HL-60/S4 treated with retinoic acid at 250 ng/mL for 4 days and 3 days (cell line): Measurements from ENCODE around the gene IQSEC3.

Experiments
- in situ Hi-C: fragments of 300-500 bp; cut with MboI; formaldehyde crosslinking; loops from 2 replicates; pipeline ENCODE4 v1.7.0; 2022; ENCODE audit warnings: low sequenced_read_pairs

Gene IQSEC3

DNA sequence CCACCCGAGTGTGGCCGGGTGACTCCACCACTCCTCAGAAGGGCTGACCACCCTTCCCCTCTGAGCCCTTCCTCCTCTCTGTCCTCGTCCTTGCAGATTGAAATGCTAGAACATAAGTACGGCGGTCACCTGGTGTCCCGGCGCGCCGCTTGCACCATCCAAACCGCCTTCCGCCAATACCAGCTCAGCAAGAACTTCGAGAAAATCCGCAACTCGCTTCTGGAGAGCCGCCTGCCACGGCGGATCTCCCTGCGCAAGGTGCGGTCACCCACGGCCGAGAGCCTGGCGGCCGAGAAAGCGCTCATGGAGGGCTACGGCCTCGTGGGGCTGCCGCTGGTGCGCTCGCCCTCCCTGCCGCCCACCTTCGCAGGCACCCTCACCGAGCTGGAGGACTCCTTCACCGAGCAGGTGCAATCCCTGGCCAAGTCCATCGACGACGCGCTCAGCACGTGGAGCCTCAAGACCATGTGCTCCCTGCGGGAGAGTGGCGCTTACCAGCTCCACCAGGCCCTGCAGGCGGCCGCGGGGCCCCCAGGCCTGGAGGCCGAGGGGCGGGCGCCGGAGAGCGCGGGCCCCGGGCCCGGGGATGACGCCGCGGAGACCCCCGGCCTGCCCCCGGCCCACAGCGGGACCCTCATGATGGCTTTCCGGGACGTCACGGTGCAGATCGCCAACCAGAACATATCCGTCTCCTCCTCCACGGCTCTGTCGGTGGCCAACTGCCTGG, 71.8 kb downstream of the IQSEC3 start:
- in situ Hi-C loops, result no loop called here

DNA sequence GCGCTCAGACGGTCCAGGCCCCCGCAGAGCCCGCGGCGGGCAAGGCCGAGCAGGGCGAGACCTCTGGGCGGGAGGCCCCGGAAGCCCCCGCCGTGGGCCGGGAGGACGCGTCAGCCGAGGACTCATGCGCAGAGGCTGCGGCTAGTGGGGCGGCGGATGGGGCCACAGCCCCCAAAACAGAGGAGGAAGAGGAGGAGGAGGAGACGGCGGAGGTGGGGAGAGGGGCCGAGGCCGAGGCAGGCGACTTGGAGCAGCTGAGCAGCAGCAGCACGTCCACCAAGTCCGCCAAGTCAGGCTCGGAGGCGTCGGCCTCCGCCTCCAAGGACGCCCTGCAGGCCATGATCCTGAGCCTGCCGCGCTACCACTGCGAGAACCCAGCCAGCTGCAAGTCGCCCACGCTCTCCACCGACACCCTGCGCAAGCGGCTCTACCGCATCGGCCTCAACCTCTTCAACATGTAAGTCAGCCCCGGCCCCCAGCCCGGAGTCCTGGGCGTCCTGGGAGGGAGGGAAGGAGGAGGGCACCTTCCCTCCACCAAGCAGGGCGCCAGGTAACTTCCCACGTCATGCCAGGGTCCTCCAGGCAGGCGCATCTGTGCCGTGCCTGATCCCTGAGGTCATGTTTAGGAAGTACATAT, 72.4 kb downstream of the IQSEC3 start:
- in situ Hi-C loops, result no loop called here

DNA sequence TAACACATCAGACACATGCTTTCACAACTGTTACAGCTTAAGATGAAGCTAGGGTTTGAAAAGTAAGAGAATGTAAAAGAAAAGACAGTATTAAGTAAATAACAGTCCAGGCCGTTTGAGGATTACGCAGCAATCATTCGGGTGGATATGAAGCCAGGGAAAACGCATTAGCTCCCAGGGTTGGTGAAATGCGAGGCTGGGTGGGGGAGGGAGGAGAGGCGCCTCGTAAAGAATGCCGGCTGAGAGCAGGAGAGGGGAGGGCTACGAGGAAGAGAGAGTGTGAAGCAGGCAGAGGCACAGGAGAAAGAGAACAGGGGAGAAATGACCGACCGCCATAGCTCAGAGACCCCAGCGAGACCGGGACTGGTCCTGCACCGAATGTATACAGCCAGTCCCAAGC, 73.0 kb downstream of the IQSEC3 start:
- in situ Hi-C loops, result no loop called here

DNA sequence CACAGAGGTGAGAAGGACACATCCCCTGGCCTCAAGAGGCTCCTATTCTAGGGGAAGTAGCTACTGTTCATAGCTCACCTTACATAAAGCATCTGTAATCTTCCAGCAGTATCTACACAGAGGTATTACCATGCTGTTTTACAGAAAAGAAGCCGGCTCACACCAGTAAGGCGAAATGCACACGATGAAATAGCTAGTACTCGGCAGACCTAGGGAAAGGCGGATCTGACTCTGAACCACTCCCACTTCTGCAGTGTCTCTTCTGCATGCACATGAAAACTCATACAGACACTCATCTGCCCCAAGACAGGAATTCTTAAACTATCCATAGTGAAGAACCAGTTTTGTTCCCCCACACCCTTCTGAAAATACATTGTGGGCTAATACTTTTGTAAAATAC, 73.6 kb downstream of the IQSEC3 start:
- in situ Hi-C loops, result no loop called here

DNA sequence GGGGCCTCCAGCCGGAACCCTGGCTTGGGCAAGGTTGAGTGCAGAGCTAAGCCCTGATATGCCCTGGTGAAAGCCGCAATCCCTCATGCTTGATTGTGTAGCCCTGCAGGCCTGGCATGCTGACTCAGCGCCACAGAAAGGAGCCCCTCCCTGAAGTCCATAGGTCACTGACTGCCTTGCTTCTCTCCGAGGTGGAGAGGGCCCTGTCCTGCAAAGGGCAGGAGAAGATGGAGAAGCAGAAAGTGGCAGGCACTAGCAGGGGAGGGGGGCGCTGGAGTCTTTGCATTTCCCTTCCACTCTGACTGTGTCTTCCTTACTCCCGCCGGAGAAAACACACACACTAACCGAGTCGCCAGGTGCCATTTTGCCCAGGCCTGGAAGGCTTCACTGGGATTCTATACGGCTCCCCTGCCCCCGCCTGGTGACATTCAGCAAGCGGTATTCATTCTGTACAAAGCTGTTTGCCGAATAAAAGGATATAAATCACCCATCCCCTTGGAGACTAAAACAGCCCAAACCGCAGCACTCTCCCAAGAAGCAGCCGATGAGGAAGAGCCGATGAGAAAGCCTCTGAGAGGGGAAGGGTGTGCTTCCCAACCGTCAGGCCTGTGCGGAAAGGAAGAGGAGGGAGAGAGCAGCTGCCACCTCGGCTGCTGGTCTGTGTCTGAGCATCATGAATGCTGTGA, 77.5 kb downstream of the IQSEC3 start:
- in situ Hi-C loops, result no loop called here

DNA sequence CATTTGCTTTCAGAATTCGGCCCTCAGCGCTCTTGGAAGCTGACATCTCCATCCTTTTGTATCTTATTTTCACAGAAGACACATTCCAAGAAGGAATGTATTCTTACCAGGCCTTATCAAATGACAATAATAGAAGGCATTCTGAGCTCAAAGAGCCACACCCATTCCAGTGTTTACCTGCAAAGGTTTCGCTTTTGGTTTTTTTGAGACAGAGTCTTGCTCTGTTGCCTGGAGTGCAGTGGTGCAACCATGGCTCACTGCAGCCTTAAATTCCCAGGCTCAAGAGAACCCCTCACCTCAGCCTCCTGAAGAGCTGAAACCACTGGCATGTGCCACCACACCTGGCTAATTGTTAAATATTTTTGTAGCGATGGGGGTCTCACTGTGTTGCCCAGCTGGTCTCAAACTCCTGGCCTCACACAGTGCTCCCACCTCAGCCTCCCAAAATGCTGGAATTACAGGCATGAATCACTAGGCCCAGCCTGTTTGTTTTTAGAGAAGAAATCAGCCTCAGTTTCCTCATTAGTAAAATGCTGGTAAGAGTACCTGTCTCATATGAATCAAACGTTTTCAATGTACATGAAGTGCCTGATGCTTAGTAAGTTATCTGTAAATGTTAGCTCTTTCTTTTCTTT, 78.2 kb downstream of the IQSEC3 start:
- in situ Hi-C loops, result no loop called here

DNA sequence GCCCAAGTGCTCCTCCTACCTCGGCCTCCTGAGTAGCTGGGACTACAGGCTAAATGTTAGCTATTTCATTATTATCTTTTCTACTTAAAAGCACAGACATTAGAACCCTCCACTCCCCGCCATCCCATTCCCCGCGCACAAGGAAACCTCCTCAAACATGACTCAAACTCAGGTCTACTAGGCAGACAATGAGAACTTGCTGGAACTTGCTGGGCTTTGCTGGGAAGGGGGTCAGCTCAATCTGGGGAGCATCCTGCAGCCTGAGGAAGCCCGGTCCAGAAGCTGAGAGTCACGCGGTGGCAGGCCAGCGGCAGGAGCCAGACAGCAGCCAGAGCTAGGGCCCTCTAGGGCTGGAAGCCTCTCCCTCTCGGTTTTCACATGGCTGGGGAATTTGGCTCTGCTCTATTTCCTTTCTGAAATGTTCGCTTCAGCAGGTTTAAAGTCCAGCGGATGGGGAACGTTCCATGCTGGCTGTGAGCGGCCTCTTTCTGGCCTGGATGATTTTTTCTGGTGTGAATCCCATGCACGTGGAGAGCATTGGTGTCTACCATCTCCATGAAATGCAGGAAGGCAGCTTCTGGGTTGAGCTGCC, 78.9 kb downstream of the IQSEC3 start:
- in situ Hi-C loops, result no loop called here

DNA sequence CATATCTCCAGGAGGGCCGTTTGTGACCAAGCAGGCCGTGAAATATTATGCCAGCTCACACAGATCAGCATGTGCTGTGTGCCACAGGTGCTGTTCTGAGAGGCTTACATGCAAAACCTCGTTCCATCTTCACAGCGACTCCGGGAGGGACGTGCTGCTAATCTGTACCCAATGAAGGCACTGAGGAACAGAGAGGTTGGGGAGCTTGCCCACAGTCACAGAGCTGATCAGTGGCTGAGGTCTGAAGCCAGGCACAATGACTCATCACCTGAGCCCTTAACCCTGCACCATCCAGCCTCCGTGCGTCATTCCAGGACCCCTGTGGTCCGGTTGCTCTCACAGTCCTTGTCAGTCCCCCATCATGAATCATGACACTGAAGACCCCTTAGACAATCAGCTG, 80.7 kb downstream of the IQSEC3 start:
- in situ Hi-C loops, result no loop called here

DNA sequence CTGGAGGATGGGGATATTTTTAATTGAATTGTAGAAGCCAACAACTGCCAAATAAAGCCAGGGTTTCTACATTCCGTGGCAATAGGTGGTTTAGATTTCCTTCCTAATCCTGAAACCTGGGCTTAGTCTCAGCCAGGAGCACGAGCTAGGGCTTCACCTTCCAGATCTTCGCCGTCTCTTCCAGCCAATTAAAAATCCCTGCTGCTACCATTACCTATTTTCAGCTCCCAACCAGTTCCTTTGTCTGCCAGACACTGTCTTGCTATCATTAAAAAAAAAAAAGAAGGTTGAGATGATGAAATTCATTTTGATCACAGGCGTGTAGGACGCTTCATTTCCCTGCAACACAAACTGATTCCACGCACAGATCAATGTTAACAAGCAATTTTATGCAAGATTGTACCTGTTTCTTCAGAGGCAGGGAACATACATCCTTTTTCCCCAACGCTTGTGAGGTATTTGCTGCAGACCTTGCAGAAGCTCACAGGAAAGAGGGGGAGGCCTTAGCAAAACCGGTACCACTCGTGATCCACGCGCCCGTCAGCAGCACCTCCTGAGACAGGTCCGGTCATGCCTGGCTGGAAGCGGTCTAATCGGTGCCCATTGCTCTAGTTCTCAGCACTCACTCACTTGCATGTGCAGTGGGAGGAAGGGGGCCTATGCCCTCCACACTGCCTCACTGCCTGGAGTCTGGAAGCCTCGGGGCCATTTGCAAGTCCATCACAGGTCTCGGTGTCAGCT, 82.3 kb downstream of the IQSEC3 start:
- in situ Hi-C loops, result no loop called here

DNA sequence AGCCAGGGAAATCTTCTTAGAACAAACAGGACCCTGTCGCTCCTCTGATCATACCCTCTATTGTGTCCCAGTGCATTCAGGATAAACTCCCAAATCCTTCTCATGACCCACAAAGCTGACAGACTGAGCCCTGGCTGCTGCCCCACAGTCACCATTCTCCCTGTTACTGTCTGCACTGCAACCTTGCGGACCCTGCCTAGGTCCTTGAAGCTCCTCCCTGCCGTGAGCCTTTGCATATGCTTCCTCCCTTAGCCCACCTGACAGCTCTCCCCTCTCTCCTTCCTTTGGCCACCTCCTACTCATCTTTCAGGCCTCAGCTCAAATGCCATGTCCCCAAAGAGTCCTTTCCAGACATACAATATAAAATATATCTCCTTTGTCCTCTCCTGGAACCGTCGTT, 85.0 kb downstream of the IQSEC3 start:
- in situ Hi-C loops, result no loop called here

DNA sequence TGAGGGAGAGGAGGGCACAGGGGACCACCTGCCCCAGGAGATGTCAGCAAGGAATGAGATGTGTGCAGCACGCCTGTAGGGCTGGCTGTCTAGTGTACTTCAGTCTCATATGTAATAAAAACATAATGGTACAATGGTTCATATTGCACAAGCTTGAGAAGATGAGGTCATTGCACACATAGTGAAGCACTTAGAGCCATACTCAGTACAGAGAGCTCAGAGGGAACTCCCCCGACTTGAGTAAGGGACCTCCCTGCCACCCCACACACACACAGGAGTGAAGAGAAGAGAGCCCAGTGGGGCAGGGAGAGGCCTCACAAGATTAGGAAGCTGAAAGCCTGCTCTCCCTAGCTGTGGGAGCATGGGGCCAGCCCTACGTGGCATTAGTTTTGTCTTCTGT, 85.9 kb downstream of the IQSEC3 start:
- in situ Hi-C loops, result no loop called here

DNA sequence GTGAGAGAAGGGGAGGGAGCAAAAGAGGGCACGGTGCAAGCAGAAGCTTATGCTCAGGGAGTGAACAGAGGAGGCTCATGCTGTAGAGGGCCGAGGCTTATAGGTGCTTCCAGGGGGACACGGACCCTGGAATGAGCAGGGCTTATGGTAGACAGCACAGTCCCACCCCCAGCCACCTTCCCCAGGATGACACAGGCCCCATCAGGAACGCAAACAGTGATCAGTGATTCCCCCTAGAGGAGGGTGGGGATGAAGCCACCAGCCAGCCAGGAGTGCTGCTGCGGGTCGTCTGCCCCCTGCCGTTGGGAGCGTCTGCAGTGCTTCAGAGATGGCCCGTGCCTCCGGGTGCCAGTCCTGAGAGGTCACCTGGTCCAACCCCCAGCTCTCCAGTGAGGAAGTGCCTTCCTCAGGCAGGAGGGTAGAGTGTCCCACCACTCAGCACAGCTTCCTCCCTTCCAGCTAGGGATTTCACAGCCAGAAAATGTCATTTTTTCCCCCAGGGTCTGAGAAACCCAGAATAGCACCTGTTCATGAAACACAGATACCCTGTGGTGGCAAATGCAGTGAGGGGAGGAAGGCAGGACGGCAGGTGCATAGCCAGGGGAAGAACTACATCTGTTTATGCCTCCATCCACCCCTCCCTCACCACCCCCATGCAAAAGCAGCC, 86.6 kb downstream of the IQSEC3 start:
- in situ Hi-C loops, result no loop called here

DNA sequence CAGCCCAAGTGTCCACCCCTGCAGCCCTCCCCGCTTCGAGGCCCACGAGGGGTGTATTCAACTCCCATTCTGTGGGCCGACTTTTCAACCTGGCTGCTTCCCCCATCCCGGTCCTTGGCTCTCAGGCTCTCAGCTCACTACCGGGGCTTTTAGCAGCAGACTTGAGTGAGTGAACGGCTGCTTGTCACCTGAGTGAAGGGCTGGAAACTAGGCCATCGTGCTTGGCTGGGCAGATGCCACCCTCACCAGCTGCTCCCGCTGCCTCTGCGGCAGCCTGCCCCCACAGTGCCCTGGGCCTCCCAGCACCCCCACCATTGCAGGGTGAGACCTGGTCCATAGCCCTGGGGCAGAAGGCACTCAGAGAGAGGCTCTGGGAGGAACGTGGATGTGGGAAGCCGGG, 87.5 kb downstream of the IQSEC3 start:
- in situ Hi-C loops, result no loop called here

DNA sequence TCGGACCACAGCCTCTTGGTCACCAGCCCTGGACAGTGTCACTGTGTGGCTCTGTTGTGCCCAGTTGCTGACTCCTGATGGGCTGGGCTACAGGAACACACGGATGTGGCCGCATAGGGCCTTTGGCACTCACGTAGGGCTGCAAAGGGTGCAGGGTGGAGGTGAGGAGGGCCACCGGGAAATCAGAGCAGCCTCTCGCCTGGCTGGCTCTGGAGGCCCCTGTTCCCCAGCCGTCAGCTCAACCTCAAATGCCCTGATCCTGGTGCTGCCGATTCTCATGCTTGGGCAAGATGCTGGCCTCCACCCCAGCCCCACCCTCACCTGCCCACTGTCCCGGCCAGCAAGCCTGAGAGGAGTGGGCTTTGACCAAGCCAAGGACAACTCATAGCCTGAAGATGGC, 88.4 kb downstream of the IQSEC3 start:
- in situ Hi-C loops, result no loop called here

DNA sequence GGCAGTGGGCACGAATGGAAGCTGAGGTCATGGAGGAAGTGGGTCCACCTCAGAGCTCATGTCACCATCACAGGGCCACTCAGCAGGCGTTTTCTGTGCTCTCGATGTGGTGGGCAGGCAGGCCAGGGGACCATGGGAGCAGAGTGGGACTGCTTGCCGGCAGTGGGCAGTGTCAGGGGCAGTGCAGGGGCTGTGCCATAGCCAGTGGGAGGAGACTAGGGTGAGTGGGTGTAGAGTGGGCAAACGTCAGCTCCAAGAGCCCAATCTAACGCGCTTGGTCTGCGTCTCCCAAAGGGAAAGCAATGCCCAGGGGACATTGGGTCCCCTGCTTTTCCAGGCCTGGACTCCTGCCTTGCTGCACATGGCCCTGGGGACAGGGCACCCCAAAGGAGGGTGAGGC, 89.1 kb downstream of the IQSEC3 start:
- in situ Hi-C loops, result no loop called here

DNA sequence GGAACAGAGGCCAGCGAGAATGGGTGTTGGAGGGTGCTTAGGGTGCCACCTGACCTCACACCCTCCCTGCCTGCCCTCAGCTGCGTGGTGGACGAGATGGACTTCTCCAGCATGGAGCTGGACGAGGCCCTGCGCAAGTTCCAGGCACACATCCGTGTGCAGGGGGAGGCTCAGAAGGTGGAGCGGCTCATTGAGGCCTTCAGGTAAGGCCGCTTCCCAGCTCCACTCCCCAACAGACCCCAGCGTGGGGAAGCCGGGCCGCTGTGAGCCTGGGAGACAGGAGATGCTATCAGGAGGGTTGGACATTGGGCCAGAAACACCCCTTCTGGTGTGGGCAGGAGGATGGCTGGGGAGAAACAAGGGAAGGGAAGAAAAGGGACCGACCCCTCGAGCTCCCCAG, 90.4 kb downstream of the IQSEC3 start:
- in situ Hi-C loops, result no loop called here

DNA sequence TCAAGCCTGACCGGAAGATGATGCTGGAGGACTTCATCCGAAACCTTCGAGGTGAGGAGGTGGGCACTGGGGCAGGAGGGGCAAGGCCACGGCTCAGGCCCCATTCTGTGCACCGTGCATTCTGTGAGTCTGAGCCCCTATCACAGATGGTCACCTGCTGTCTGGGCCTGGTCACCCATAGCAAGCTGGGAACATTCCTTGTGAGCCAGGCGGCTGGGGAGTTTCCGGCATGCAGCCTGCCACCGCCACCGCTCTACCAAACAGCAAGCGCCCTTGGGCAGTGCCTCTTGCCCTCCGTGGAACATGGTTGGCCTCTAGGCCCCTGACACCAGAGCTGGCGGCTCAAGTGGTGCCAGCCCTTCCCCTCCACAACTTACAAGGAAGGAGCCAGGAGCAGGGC, 91.1 kb downstream of the IQSEC3 start:
- in situ Hi-C loops, result no loop called here

DNA sequence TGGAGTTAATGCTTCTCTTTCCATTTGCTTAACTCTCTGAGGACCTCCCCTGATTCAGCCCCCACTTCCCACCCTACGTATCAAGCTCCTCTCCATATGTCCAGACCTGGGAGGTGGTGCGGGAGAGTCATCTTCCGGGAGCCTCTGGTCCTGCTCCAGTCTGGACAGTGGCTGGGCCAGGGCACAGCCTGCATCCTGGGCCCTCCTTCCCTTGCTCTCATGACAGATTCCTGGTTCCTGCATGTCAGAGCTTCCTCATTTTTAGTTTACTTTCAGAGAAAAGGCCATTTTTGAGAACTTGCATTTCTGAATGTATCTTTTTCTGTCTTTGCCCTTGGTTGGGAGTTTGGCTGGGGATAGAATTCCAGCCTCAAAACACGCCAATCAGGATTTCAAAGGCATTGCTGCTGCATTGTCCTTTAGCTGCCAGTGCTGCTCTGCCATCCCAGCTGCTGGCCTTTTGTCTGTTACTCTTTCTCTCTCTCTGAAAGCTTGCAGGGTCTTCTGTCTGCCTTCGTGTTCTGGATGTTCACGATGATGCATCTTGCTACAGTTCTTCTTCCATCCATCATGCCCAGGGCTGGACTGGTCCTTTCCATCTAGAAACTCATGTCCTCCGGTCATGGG, 92.7 kb downstream of the IQSEC3 start:
- in situ Hi-C loops, result no loop called here

DNA sequence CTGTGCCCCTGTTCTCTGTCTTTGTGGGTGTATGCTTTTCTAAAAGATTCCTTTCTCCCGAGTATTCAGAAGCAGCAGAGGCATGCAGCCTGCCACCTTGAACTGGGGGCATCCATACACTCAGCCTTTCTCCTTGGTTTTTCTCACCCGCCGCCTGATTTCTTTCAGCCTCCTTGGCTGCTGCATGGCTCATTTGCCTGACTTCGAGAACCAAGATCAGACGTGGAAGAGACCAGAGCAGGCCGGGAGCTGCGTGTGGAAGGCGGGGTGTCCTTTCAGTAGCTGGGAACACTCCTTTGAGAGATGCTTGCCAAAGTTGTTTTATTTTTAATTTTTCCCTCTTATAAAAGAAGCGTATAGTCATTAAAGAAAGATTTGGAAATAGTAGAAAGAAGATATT, 94.3 kb downstream of the IQSEC3 start:
- in situ Hi-C loops, result no loop called here

DNA sequence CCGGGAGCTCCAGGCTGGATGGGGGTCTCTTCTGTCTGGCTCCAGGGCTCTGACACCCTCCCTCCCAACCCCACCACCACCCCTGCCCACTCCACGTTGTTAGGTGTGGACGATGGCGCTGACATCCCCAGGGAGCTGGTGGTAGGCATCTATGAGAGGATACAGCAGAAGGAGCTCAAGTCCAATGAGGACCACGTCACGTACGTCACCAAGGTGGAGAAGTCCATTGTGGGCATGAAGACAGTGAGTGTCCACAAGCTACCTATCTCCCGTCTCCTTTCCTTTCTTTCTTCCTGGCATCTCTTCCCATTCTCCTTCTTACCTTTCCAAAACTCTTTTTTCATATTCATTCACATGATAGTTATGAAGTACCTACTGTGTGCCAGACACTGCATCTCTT, 95.3 kb downstream of the IQSEC3 start:
- in situ Hi-C loops, result no loop called here
